HG03103 (cell line): ENCODE measurements around the gene GALNT2.
A peak's percentile ranks its signal among the peaks of the same experiment; 100 is the strongest.

Source experiments
- ATAC-seq: cut with Tn5 transposase; IDR thresholded peaks from one replicate; pipeline ENCODE4 v1.9.1; 2021; ENCODE audit warnings: low read depth; ENCODE audit not compliant: unreplicated experiment

Gene GALNT2

GRCh38 chr1:230242326-230242725 lies 175.3 kb downstream of the GALNT2 start:
- no peak for ATAC-seq

- ATAC-seq: no peak
Observed at GRCh38 chr1:230243146-230243545, 176.1 kb downstream of the GALNT2 start.

DNA sequence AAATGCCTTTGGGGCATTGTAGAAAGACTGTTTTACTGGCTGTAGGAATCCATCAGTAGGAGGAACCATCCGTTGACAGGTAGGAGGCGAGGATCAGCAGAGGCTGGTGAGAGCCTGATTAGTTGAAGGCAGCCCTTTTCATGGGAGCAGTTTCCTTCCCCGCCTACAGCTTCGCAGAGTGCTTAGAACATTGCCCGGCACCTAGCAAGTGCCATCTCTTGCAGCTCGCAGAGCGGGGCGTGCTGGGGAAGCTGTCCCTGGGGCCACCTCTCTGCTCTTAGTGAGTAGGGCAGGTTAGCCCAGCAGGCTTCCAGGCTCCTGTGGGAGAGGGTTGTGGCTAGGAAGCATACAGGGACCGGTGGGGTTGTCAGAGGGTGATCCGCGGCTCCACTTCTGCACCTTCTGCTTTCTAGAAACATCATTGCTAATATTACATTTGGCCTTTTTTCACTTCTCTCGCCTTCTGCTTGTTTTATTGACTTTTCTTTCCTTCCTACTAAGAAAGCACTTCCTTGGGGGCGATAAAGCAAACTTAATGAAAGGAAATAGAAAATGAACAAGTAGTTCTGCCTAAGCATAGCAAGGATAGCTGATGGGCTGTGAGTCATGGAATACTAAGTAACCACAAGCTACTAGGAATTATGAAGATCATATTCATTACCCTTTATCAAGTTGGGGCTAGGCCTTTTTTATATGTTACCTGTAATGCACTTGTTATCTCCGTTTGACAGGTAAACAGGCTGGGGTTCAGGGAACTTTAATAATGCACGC lies 176.7 kb downstream of the GALNT2 start:
- ATAC-seq: no peak

- no peak for ATAC-seq
Observed at GRCh38 chr1:230246551-230246950, 179.5 kb downstream of the GALNT2 start.

DNA sequence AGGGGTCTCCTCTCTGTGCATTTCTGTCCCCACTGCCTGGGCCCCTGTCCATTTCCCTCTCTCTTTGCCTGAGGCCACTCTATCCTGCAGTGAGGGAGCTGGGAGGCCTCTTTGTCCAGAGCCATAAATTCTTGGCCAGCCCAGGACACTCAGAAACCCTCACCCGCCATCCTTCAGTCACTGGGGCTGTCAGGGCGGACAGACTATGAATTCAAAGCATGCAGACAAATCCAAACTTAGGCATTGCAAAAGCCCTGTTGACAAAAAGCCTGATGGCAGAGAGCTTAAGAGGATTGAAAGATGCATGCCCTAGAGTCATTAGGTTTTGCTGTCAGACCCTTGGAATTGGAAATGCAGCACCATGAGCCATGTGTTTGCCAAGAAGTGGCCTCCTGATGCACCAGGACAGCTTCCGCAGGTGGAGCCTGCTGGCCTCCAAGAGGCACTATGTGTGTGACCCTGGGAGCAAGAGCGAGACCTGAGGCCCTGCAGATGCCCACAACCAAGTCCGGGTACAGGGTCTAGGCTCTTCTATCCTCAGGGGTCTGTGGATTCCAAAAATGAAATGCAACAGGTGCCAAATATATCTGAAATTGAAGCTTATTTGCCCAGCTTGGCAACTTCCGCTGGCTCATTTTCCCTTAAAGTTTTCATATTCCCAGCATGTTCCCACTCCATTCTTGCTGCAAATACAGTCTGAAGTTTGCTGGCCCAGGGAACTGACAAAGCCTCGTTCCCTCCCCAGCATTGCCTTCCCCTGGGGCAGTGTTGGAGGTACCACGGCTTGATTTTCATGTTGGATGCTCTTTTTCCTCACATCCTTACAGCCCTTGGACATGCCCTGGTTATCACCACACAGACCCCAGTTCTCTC lies 181.2 kb downstream of the GALNT2 start:
- no peak for ATAC-seq

DNA sequence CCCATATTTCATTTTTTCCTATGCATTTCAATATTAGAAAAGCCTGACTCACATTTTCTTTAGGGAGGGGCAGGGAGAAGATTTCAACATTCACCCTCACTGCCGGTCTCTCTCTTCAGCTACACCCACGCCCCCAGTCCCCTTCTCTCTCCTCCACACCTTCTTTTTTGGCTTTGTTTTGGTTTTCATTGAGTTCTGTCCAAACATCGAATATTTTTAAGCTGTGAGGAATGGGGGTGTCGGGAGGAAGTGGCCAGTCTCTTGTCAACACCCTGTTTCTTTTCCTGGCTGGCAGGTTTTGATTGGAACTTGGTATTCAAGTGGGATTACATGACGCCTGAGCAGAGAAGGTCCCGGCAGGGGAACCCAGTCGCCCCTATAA lies 181.8 kb downstream of the GALNT2 start:
- no peak for ATAC-seq

DNA sequence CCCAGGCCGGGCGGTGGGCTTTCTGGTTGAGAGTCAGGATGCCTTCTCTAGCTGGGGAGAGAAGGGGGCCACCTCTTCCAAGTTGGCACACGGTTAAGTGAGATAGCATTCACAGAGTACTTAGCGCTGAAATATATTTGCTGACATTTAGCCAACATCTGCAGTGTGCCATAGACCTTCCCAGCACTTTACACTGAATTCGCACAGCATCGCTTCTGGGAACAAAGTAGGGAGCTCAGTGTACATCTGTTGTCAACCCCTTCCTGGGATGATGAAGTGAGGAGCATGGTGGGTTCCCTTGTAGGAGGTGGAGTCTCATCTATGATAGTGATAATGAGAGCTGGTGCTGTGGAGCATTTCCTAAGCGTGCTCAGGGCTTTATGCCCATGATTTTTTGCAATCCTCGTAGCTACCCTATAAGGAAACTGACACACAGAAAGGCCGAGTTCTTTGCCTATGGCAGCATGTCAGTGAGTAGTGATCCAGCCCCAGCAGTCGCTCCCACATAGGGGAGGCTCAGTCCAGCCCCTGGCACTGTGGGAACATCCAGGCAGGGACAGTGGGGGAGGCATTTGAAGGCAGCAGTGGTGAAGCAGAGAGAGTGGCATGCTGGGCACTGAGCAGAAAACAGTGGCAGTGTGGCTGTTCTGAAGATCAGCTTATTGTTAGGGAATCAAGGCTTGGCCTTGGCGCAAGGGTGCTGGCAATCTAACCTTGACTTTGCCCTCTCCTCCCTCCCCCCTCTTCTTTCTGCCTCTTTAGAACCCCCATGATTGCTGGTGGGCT lies 182.8 kb downstream of the GALNT2 start:
- ATAC-seq: no peak

DNA sequence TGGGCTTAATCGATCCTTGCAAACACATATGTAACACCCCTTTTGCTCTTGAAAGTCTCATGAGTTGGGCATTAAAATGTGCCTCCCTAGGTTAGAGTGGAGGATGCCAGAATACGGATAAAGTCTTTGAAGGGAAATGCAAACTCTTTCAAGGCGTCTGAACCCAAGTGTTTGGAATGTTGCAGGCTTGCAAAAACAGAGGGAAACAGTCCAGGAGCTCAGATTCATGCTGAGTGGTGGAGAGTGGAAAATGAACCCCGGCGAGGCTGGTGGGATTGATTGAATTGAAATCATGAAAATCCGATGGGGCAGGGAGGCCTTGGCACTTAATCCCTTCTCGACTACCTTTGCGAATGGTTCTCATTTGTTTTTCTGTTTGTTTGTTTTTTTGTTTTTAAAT lies 183.6 kb downstream of the GALNT2 start:
- no peak for ATAC-seq

DNA sequence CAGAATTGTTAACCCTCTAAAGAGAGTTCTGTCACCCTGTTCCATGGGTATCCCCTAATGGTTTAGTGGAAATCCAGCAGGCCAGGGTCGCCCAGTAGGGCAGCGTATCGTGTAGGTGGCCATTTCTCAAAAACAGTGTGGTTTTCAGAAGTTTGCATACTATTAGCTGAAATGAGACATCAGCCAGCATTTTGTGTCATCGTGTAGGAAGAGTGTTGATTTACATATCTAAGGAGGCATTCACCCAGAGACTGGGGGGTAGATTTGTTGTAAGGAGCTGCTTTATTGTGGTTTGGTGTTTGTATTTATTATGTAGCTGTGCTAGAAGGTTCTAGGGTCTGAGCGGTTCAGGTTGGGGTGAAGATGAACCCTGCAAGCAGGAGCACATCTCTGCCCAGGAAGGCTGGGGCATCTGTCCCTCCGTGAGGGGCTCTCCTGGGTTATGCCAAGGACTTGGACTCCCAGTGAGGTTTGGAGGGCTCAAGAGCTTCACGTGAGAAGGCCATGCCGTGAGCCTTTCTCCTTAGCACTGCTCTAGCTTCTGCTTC lies 184.7 kb downstream of the GALNT2 start:
- peak; percentile 81 for ATAC-seq

DNA sequence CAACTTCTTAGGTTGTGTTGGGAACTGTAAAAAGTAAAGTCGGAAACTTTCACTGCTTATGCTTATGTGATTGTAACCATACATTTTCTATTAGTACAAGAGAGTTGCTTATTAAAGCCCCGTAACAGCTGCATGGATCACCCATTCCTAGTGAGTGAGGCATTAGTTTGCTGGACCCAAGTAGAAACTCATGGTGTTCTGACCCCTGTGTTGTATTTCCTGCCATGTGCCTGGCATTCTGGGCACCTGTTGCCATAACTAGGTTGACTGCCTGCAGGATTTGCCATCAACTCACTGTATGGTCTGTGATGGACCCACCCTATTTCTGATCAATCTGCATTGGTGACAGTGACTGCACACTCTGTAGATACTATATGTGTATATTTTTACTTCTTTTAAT lies 186.1 kb downstream of the GALNT2 start:
- ATAC-seq: no peak

DNA sequence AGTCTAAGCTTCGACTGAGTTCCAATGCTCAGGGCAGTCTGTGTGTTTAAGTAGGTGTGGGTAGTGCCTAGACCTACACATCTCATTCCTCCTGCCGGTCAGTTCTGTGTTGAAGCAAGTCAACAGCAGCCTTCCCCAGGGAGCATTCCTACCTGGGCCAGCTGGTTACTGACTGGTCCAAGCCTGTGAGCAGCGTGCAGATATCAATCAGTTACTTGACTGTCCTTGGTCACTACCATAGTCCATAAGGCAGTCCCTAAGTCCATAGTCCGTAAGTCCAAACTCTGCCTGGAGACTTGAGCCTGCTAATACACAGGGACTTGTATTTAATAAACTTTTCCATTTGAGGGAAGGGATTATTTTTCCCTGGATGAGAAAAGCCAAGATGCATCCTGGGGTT lies 187.2 kb downstream of the GALNT2 start:
- ATAC-seq: no peak

GRCh38 chr1:230255116-230255515 lies 188.1 kb downstream of the GALNT2 start:
- ATAC-seq: no peak

GRCh38 chr1:230255991-230256390 lies 189.0 kb downstream of the GALNT2 start:
- ATAC-seq: no peak

- ATAC-seq: no peak
Observed at GRCh38 chr1:230256896-230257295, 189.9 kb downstream of the GALNT2 start.

GRCh38 chr1:230259621-230260020 lies 192.6 kb downstream of the GALNT2 start:
- ATAC-seq: no peak

GRCh38 chr1:230260831-230261230 lies 193.8 kb downstream of the GALNT2 start:
- ATAC-seq: no peak

GRCh38 chr1:230261928-230262650 lies 195.1 kb downstream of the GALNT2 start:
- no peak for ATAC-seq

GRCh38 chr1:230262867-230263567 lies 196.0 kb downstream of the GALNT2 start:
- no peak for ATAC-seq

DNA sequence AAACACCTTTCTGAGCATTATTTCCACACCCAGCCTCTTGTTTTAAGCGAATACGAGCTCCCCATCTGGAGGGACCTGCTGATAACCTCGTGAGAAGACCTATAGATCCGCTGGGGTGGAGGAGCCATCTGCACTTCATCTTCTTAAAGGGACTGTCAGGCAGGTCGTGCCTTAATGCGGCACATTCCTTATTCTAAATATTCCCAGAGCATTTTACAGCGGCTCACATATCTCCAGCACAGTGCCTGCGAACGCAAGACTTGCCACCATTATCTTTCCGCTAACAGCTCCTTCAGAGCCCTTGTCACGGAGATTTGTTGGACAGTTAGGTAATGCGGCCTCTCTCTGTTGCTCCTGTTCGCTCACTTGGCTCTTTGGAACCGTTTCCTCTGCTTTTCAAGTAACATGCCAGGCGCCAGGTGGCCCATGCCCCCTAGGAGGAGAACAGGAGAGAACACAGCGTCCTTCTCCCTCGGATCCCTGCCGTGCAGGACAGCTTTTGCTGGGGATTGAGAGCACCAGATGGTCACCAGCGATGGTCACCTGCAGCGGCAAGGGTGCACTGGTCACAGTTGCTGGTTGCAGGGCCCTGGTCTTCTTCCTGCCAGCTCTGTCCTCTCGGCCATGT lies 196.6 kb downstream of the GALNT2 start:
- no peak for ATAC-seq
